GM18951 (cell line): ENCODE measurements around the gene NCS1.

Source experiments
- POLR2A ChIP-seq: IDR thresholded peaks from 4 replicates; pipeline ENCODE4 v1.6.1; 2011; ENCODE audit warnings: mild to moderate bottlenecking; ENCODE audit not compliant: insufficient read length, insufficient read depth; ENCODE audit errors: extremely low read depth
- in situ Hi-C: fragments of 300-500 bp; cut with MboI; formaldehyde crosslinking; loops from one replicate; pipeline ENCODE4 v1.12.0; 2022; ENCODE audit warnings: low sequenced_read_pairs, mixed read lengths, inconsistent platforms; ENCODE audit not compliant: unreplicated experiment

Gene NCS1

DNA sequence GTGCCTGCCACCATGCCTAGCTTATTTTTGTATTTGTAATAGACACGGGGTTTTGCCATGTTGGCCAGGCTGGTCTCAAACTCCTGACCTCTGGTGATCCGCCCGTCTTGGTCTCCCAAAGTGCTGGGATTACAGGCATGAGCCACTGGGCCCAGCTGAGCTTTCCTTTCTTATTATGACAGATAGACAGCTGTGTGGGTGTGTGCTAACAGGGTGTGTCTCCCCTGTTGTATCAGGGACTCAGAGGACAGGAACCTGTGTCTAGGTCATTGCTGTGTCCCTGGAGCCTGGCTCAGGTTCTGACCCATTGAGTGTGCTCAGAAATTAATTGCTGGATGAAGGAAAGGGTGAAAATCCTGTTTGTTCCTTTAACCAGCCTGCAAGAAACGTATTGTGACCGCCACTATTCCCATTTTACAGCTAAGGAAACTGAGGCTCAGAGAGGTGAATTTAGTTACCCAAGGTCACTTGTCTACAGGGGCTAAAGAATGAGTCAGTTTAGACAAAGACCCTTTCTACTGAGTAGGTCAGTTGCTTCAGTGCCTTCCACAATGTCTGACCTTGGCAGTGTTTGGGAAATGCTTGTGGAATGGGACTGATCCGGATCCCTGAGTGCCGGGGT lies 16.8 kb downstream of the NCS1 start:
- in situ Hi-C loops = no loop called here
- TF ChIP-seq POLR2A = no peak

DNA sequence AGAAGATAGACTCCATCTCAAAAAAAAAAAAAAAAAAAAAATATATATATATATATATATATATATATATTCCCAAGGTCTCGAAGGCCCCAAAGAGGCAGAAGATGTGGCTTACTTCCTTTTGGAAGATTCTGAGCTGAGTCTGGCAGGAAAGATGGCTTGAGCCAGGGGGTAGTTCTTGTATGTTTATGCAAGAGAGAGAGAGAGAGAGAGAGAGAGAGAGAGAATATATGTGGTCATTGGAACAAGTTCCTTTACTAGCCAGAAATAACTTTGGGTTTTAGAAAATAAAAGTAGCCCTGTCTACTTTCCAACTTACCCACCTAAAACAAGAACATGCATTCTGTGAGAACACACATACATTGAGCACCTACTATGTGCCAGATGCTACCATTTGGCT lies 17.6 kb downstream of the NCS1 start:
- in situ Hi-C loops = no loop called here

DNA sequence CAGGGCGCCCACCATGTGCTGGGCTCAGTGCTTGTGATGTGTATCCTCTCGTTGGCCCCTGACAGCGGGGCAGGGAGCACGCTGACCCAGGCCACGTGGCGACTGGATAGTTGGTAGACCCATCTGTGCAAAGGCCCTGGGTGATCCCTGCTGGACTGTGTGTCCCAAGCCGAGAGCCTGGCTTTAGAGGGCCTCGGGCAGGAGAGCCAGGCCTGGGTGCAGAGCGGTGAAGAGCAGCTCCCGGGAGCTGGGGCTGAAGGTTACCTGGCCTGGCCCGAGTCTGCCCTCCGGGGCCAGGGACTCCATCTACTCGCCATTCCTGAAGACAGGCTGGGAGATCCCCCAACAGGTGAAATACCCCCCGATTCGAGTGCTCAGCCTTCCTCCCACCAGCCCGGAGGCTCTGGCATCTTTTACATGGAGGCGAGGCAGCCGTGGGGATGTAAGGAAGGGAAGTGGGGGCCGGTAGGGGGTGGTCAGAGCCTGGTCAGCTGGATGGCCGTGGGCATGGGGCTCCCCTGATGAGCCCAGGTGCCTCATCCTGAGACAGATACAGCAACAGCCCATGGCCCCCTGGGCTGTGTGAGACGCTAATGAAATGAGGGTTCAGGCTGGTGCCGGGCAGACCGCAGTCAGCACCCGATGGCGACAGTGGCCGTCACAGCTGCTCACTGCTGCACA lies 19.0 kb downstream of the NCS1 start:
- in situ Hi-C loops = no loop called here

More for the DNA sequence above, 17.6 kb downstream of the NCS1 start:
- no peak for TF ChIP-seq POLR2A

DNA sequence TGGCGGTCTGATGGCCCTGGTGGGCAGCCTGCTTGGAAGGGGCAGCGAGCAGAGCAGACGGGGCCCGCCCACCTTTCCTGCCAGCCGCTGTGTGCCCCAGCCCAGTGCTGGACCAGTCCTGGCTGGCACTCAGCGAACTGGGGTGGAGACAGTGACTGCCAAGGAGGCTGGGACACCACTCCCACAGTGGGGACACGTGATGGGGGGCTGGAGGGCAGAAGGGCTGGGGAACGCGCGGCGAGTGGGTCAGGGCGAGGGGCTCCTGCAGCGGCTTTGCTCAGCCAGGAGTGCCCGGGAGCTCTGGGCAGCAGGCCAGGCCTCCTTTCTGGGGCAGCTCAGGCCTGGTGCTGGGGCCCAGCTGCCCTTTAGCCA lies 19.5 kb downstream of the NCS1 start:
- no peak for TF ChIP-seq POLR2A
- in situ Hi-C loops = no loop called here

More for the DNA sequence above, 19.0 kb downstream of the NCS1 start:
- TF ChIP-seq POLR2A = no peak

DNA sequence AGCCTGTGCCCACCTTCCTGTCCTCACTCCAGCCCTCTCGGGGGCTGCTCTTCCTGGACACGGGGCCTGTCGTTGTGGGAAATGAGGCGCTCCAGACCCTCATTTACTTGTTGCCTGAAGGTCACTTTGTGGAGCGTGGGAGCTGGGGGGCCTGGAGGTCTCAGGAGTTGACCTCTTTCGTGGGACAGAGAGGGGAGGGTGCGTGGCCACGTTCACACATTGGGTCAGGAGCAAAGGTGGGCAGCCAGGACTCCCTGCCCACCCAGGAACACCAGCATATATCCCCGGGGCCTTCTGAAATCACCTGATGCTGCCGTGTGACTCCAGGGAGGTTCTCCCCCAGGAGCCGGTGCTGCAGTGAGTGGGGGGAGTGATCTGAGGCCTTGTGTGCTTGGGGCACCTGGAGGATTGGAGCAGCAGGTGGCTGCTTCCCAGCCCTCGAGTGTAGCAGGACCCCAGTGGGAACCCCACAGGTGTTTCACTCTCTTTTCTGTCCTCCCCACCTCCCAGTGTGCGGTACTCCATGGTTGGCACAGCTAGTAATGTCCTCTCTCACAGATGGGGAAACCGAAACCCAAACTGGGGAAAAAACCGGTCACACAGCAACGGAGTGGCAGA lies 20.3 kb downstream of the NCS1 start:
- TF ChIP-seq POLR2A = no peak
- in situ Hi-C loops = no loop called here

DNA sequence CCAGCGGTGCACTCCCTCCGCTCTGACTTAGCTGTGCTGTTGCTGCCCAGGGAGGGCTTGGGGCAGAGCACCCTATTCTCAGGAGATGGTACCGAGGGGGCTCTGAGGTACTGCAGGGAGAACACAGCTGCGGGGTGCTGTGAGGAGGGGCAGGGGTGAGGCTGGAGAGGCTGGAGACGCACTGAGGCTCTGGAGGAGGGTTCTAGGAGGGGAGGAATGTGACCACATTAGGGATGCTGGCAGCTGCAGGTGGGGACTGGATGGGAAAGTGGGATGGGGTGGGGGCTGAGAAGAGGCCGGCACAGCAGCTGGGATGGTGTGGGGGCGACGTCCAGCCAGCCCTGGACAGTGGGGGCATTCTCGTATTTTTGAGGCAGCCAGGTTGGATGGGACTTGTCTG lies 20.9 kb downstream of the NCS1 start:
- no peak for TF ChIP-seq POLR2A
- in situ Hi-C loops = no loop called here

DNA sequence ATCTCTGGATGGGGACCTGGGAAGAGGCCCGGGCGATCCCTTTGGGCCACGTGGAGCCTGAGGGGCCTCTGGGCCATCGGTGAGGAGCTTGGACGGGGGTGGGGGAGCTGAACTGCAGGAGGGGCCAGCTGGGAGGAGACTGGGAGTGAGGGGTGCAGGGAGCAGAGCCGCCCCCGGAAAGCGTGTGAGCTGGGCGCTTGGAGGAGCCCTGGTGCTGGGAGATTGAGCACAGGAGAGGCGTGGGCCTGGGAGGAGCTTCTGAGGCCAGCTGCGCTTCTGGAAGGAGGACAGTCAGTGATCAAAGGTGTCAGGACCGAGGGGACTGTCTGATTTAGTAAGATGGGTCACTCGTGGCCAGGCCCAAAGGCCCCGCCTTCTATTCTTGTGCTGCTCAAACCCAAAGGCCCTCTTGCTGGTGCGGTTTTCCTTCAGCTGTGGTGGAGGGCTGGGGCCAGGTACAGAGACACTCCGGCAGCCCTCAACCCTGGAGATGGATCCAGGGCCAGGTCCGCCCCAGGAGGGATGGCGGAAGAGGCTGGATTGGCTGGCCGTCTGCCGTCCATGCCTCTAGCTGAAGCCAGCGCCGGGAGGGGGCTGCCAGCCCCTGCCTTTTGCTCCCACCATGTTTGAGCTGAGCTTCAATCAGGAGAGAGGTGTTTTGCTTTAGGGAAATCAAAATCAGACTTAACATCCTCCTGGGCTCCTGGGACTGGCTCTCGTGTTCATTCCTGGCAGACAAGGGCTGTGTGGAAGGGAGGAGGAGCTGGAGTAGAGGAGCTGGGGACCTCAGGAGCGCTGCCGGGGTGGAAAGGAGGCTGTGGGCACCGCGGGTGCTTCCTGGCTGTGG lies 21.6 kb downstream of the NCS1 start:
- in situ Hi-C loops = no loop called here
- no peak for TF ChIP-seq POLR2A

DNA sequence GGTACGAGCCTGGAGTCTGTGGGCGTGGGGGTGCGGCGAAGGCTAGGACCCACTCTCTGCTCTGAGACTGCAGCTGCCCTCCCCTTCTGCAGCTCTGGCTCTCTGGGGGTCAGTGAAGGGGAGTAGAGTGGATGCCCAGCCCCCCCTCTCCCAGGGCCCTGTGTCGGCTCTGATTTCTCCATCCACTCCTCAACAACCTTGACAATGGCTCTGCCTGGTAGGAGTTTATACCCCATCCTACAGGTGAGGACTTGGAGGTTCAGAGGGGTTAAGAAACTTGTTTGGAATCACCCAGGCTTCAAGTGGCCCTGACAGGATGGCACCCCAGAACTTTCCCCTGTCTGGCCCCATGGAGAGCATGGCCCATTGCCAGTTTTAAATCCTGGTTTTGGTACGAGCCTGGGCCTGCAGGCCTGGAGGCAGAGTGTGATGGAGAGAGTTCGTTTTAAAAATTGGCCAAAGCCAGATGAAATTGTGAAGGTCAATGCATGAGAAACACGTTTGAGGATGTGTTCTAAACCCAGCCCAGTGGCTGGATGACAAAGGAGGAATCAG lies 22.3 kb downstream of the NCS1 start:
- no peak for TF ChIP-seq POLR2A
- in situ Hi-C loops = no loop called here

DNA sequence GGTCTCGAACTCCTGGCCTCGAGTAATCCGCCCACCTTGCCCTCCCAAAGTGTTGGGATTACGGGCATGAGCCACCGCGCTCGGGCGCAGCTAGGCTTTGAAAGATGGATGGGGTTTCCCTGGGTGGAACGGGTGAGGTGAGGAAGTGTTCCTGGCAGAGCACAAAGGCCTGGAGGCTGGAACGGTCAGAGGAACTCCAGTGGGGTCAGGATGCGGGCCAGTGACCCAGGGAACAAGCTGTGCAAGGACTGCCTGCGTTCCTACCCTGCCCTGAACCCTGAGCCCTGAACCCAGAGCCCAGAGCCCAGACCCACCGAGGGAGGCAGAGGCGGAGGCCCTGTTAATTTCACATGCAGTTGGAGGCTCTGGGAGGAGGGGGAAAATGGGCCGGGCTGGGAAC lies 23.4 kb downstream of the NCS1 start:
- in situ Hi-C loops = no loop called here
- TF ChIP-seq POLR2A = no peak

DNA sequence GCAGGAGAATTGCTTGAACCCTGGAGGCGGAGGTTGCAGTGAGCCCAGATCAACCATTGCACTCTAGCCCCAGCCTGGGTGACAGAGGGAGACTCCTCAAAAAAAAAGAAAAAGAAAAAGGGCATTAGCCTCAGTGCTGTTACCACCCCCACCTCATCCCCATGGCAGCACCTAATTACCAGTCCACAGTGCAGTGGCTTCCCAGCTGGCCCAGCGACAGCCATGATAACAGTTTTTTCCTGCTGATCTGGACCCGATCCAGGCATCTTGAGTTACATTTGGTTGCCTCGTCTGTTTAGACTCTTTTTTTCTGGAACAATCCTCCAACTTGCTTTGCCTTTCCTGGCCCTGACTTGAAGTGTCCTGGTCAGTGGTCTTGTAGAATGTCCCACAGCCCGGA lies 24.4 kb downstream of the NCS1 start:
- in situ Hi-C loops = no loop called here
- TF ChIP-seq POLR2A = no peak

DNA sequence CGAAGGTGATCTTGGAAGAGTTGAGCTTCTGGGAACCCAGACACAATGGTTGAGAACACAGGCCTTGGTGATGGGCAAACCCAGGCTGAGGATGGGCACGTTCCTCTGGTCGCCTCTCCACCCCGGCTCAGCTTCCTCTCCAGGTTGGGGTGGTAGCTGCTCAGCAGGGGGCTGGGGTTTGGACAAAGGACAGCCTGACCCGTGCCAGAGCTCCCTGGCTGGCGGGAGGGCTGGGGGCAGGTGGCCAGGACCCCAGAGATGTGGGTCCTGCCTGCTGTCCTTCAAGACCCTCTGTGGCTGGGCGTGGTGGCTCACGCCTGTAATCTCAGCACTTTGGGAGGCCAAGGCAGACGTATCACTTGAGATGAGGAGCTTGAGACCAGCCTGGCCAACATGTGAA lies 25.2 kb downstream of the NCS1 start:
- no peak for TF ChIP-seq POLR2A
- in situ Hi-C loops = no loop called here

DNA sequence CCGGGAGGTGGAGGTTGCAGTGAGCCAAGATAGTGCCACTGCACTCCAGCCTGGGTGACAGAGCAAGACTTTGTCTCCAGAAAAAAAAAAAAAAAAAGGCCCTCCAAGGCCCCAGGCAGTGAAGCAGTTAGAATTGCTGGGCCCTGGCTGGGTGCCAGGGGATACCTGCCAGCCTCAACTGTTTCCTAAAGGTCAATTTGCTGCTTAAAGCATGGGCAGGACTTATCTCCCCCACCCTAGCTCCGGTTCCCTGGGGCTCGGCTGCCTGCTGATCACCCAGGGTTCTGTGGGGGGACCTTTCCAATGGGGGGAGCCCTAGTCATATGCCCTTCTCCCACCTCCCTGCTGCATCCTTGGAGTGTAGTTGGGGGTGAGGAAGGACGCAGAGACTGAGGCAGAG lies 25.7 kb downstream of the NCS1 start:
- in situ Hi-C loops = no loop called here
- TF ChIP-seq POLR2A = no peak
